Peyer's patch (tissue), 4 donors: ENCODE measurements around the gene MLXIP.

ENCODE experiments used
- POLR2A ChIP-seq, 2 donors: fragments of 450-650 bp; IDR thresholded peaks; one replicate each; pipeline ENCODE4 v1.5.1; 2017; ENCODE audit warnings: antibody characterized with exemption in 2 of 2, mild to moderate bottlenecking in 2 of 2, moderate library complexity in 2 of 2
- TF ChIP-seq, protein P1 (sequence below), 6 experiments: fragments of 450-650 bp in 4 of 6; fragments of 200-600 bp in 2 of 6; sonication (generic) in 1 of 6; IDR thresholded peaks; one replicate each; pipeline ENCODE4 v1.5.1; 2017 to 2019; ENCODE audit warnings: antibody characterized with exemption in 6 of 6, mild to moderate bottlenecking in 3 of 6, moderate library complexity in 1 of 6

DNA sequence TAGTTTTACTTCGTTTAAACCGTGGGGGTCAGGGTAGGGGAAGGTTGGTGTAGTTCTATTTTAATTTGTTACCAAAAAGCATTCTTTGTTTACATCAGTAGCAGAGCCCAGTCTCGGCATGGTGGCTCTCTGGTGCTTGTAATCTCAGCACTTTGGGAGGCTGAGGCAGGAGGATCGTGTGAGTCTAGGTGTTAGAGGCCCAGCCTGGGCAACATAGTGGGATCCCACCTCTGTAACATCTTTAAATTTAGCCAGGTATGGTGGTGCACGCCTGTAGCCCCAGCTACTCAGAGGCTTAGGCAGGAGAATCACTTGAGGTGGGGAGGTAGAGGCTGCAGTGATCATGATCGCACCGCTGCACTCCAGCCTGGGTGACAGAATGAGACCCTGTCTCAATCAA, 106.5 kb downstream of the MLXIP start:
- TF ChIP-seq, protein P1, sequence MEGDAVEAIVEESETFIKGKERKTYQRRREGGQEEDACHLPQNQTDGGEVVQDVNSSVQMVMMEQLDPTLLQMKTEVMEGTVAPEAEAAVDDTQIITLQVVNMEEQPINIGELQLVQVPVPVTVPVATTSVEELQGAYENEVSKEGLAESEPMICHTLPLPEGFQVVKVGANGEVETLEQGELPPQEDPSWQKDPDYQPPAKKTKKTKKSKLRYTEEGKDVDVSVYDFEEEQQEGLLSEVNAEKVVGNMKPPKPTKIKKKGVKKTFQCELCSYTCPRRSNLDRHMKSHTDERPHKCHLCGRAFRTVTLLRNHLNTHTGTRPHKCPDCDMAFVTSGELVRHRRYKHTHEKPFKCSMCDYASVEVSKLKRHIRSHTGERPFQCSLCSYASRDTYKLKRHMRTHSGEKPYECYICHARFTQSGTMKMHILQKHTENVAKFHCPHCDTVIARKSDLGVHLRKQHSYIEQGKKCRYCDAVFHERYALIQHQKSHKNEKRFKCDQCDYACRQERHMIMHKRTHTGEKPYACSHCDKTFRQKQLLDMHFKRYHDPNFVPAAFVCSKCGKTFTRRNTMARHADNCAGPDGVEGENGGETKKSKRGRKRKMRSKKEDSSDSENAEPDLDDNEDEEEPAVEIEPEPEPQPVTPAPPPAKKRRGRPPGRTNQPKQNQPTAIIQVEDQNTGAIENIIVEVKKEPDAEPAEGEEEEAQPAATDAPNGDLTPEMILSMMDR (IDR thresholded peaks at IDR 0.05) = no peak
- TF ChIP-seq POLR2A (IDR thresholded peaks at IDR 0.05) = no peak
